KOPT-K1 (cell line): ENCODE results near the gene MGA.

Experiments
- H3K27ac ChIP-seq: fragments of 200-600 bp; sonication (generic); 2 replicates; pipeline ENCODE4 v1.5.1; 2016; ENCODE audit warnings: antibody characterized with exemption, mild to moderate bottlenecking, low read depth, low read length; ENCODE audit not compliant: poor library complexity, severe bottlenecking
- H3K36me3 ChIP-seq: fragments of 200-600 bp; sonication (generic); 2 replicates; pipeline ENCODE4 v1.5.1; 2017; ENCODE audit warnings: antibody characterized with exemption, mild to moderate bottlenecking, low read length, moderate library complexity; ENCODE audit not compliant: insufficient read depth
- H3K9me3 ChIP-seq: fragments of 200-600 bp; sonication (generic); 2 replicates; pipeline ENCODE4 v1.5.1; 2017; ENCODE audit warnings: antibody characterized with exemption, low read length, mild to moderate bottlenecking; ENCODE audit not compliant: insufficient read depth, poor library complexity, severe bottlenecking

MGA gene

GRCh38 chr15:41777421-41777973, 117.3 kb downstream of the MGA start:
- Histone ChIP-seq H3K27ac (no peak overlapping the region), H3K36me3 (no peaks in the 10 kb centered on the region), H3K9me3 (no peaks in the 10 kb centered on the region)

- H3K36me3 ChIP-seq = no peaks in the 10 kb centered on the region
- no peaks in the 10 kb centered on the region for H3K9me3 ChIP-seq
- H3K27ac ChIP-seq = no peak overlapping the region
Observed at GRCh38 chr15:41778521-41778920, 118.3 kb downstream of the MGA start.

GRCh38 chr15:41779662-41780157, 119.5 kb downstream of the MGA start:
- H3K27ac ChIP-seq = no peak overlapping the region
- H3K36me3 ChIP-seq = no peaks in the 10 kb centered on the region
- no peaks in the 10 kb centered on the region for H3K9me3 ChIP-seq

- H3K27ac ChIP-seq = no peak overlapping the region
- no peaks in the 10 kb centered on the region for H3K36me3 ChIP-seq
- H3K9me3 ChIP-seq = no peaks in the 10 kb centered on the region
Observed at GRCh38 chr15:41780266-41780665, 120.1 kb downstream of the MGA start.

- no peak overlapping the region for H3K27ac ChIP-seq
- no peaks in the 10 kb centered on the region for H3K36me3 ChIP-seq
Observed at GRCh38 chr15:41780727-41781126, 120.5 kb downstream of the MGA start.

GRCh38 chr15:41782371-41783282, 122.4 kb downstream of the MGA start:
- H3K27ac ChIP-seq = no peak overlapping the region
- no peaks in the 10 kb centered on the region for H3K36me3 ChIP-seq
- no peaks in the 10 kb centered on the region for H3K9me3 ChIP-seq

More at GRCh38 chr15:41780727-41781126, 120.5 kb downstream of the MGA start:
- H3K9me3 ChIP-seq = no peaks in the 10 kb centered on the region

- Histone ChIP-seq H3K36me3 (no peaks in the 10 kb centered on the region), H3K27ac (no peak overlapping the region)
Observed at GRCh38 chr15:41783296-41783695, 123.1 kb downstream of the MGA start.

GRCh38 chr15:41788262-41788661, 128.1 kb downstream of the MGA start:
- Histone ChIP-seq H3K9me3 (no peaks in the 10 kb centered on the region), H3K36me3 (no peaks in the 10 kb centered on the region), H3K27ac (no peak overlapping the region)

More at GRCh38 chr15:41783296-41783695, 123.1 kb downstream of the MGA start:
- H3K9me3 ChIP-seq = no peaks in the 10 kb centered on the region

GRCh38 chr15:41789236-41789635, 129.0 kb downstream of the MGA start:
- no peaks in the 10 kb centered on the region for H3K36me3 ChIP-seq
- H3K27ac ChIP-seq = peak overlapping the region; percentile 25
- H3K9me3 ChIP-seq = no peaks in the 10 kb centered on the region

- Histone ChIP-seq H3K9me3 (no peaks in the 10 kb centered on the region), H3K36me3 (no peaks in the 10 kb centered on the region), H3K27ac (peak overlapping the region; percentile 25)
Observed at GRCh38 chr15:41789662-41790061, 129.5 kb downstream of the MGA start.

GRCh38 chr15:41790169-41790568, 130.0 kb downstream of the MGA start:
- Histone ChIP-seq H3K27ac (peak overlapping the region; percentile 73), H3K9me3 (no peaks in the 10 kb centered on the region), H3K36me3 (no peaks in the 10 kb centered on the region)

- peak overlapping the region; percentile 73 for H3K27ac ChIP-seq
- no peaks in the 10 kb centered on the region for H3K9me3 ChIP-seq
- H3K36me3 ChIP-seq = no peaks in the 10 kb centered on the region
Observed at GRCh38 chr15:41790756-41791546, 130.7 kb downstream of the MGA start.

GRCh38 chr15:41791547-41791937, 131.3 kb downstream of the MGA start:
- Histone ChIP-seq H3K27ac (peak overlapping the region; percentile 73), H3K36me3 (no peaks in the 10 kb centered on the region), H3K9me3 (no peaks in the 10 kb centered on the region)

- no peaks in the 10 kb centered on the region for H3K9me3 ChIP-seq
- H3K27ac ChIP-seq = no peak overlapping the region
- no peaks in the 10 kb centered on the region for H3K36me3 ChIP-seq
Observed at GRCh38 chr15:41792000-41792637, 131.9 kb downstream of the MGA start.

GRCh38 chr15:41794081-41794480, 133.9 kb downstream of the MGA start:
- Histone ChIP-seq H3K36me3 (no peaks in the 10 kb centered on the region), H3K9me3 (no peaks in the 10 kb centered on the region), H3K27ac (no peak overlapping the region)
